Muscle layer of colon (tissue), 2 donors: ENCODE data around the gene HSPB6.

ENCODE experiments used
- H3K27ac ChIP-seq: one replicate; pipeline ENCODE4 v1.7.0; 2013; ENCODE audit warnings: low read depth, mild to moderate bottlenecking, low read length, moderate library complexity
- H3K27me3 ChIP-seq, 2 donors: one replicate each; pipeline ENCODE4 v1.7.0; 2013; ENCODE audit warnings: low read length in 2 of 2, mild to moderate bottlenecking in 2 of 2; ENCODE audit not compliant: insufficient read depth in 2 of 2, control insufficient read depth in 1 of 2
- H3K36me3 ChIP-seq: one replicate; pipeline ENCODE4 v1.7.0; 2013; ENCODE audit warnings: mild to moderate bottlenecking, low read length; ENCODE audit not compliant: insufficient read depth
- H3K4me1 ChIP-seq: one replicate; pipeline ENCODE4 v1.7.0; 2013; ENCODE audit warnings: mild to moderate bottlenecking, low read length; ENCODE audit not compliant: insufficient read depth
- H3K4me3 ChIP-seq, 2 donors: one replicate each; pipeline ENCODE4 v1.7.0; 2013; ENCODE audit warnings: low read length in 2 of 2, low read depth in 1 of 2, mild to moderate bottlenecking in 1 of 2, moderate library complexity in 1 of 2
- H3K9ac ChIP-seq: one replicate; pipeline ENCODE4 v1.7.0; 2013; ENCODE audit warnings: low read length
- H3K9me3 ChIP-seq: one replicate; pipeline ENCODE4 v1.7.0; 2013; ENCODE audit warnings: mild to moderate bottlenecking, low read length
- donor health status: abdominal sarcoma.
- donor health status: Adenocarcinoma of cecum.

The HSPB6 gene

GRCh38 chr19:35739275-35740107, 17.3 kb downstream of the HSPB6 start:
- no peak overlapping the region for H3K9ac ChIP-seq
- H3K36me3 ChIP-seq = peaks cover 48% of the 10 kb centered on the region
- peaks cover 19% of the 10 kb centered on the region for H3K4me1 ChIP-seq
- H3K27me3 ChIP-seq = no peaks in the 10 kb centered on the region
- H3K27ac ChIP-seq = peak overlapping the region; percentile 72
- H3K4me3 ChIP-seq = peak overlapping the region in 1 of 2 donors; percentile 70
- H3K9me3 ChIP-seq = no peaks in the 10 kb centered on the region

DNA sequence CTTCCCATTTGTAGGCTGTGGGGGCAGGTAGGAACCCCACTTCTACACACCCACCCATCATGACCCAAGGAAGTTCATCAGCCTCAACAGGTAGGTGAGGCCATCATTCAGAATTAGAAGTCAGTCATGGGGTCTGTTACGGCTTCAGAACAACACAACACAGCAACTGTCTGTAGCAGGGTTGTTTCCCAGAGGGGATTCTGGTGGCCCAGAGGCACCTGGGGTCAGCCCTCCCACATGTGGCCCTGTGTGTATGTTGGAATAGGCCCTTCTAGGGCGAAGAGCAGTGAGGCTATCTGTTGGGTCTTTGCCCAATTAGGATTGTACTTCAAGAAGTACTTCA, 18.0 kb downstream of the HSPB6 start:
- H3K36me3 ChIP-seq = peaks cover 54% of the 10 kb centered on the region
- H3K4me1 ChIP-seq = peaks cover 13% of the 10 kb centered on the region
- no peak overlapping the region for H3K9ac ChIP-seq
- H3K27me3 ChIP-seq = no peaks in the 10 kb centered on the region
- H3K9me3 ChIP-seq = no peaks in the 10 kb centered on the region
- no peak overlapping the region for H3K4me3 ChIP-seq
- no peak overlapping the region for H3K27ac ChIP-seq

DNA sequence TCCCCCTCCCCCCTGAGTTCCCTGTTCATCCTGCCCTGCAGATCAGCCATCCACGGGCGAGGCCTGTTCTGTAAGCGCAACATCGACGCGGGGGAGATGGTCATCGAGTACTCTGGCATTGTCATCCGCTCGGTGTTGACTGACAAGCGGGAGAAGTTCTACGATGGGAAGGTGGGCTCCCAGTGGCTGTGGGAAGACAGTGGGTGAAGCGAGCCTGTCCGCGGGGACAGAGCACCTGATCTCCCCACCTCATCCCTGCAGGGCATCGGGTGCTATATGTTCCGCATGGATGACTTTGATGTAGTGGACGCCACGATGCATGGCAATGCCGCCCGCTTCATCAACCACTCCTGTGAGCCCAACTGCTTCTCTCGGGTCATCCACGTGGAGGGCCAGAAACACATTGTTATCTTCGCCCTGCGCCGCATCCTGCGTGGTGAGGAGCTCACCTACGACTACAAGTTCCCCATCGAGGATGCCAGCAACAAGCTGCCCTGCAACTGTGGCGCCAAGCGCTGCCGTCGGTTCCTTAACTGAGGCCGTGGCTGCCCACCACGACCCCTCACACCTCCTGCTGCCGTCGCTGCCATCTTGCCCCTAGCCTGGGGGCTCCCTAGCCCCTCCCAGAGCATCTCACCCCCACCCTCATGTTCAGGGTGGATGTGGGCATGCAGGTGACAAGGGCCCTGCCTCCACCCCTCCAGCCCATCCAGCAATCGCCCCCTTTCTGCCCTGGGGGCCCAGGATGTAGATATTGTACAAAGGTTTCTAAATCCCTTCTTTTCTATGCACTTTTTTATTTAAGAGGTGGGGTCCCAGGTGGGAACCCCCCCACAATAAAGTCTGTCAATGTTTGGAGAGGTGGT, 18.6 kb downstream of the HSPB6 start:
- H3K4me3 ChIP-seq = no peak overlapping the region
- peaks cover 57% of the 10 kb centered on the region for H3K36me3 ChIP-seq
- no peaks in the 10 kb centered on the region for H3K27me3 ChIP-seq
- no peak overlapping the region for H3K27ac ChIP-seq
- H3K4me1 ChIP-seq = peaks cover 11% of the 10 kb centered on the region
- H3K9me3 ChIP-seq = no peaks in the 10 kb centered on the region
- H3K9ac ChIP-seq = no peak overlapping the region

DNA sequence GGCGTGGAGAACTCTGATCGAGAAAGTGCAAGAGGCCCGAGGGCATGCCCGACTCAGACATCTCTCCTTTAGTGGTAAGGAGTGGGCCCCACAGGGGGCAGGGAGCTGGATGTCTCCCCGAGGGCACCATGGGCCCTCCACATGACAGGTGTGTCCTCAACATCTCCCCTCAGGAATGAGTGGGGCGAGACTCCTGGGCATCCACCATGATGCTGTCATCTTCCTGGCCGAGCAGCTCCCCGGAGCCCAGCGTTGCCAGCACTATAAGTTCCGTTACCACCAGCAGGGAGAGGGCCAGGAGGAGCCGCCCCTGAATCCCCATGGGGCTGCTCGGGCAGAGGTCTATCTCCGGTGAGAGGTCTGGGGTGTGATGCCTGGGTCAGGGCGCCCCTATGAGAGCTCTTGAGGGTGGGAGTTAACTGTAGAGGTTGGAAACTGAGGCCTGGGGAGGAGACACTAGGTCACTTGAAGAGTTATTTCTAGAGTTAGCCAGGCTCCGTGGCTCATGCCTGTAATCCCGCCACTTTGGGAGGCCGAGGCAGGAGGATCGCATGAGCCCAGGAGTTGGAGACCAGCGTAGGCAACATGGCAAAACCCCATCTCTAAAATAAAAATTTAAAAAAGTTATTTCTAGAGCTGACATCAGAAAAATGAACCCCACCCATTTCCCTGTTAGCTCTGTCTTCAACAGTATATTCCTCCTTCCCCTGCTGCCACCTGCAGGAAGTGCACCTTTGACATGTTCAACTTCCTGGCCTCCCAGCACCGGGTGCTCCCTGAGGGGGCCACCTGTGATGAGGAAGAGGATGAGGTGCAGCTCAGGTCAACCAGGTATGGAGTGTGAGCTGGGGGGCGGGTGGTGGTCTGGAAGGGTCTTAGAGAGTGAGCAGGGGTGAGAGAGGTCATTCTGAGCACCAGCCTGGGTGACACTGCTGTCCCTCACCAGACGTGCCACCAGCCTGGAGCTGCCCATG, 19.6 kb downstream of the HSPB6 start:
- Histone ChIP-seq H3K27me3 (no peaks in the 10 kb centered on the region), H3K27ac (no peak overlapping the region), H3K36me3 (peaks cover 51% of the 10 kb centered on the region)

DNA sequence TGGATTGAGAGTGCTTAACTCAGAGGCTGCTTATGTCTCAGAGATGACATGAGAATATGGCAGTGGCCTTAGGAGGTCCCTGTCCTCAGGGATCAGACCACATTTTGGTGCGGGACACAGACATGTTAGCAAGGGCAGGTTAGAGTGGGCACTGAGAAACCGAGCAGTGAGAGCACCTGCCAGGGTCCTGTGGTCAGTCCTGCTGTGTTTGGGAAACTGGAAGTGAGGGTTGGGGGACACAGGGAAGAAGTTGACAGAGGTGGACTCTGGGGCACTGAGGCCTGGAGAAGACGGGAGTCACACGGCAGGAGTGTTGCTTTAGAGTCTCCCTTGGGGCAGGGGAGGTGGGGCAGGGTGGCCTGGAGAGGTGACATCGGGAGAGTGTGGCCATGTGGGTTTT, 21.9 kb downstream of the HSPB6 start:
- Histone ChIP-seq H3K4me3 (no peak overlapping the region), H3K27me3 (no peaks in the 10 kb centered on the region), H3K4me1 (peaks cover 4% of the 10 kb centered on the region), H3K36me3 (peaks cover 74% of the 10 kb centered on the region), H3K9me3 (no peaks in the 10 kb centered on the region), H3K27ac (no peak overlapping the region), H3K9ac (no peak overlapping the region)

More for the DNA sequence above, 19.6 kb downstream of the HSPB6 start:
- H3K4me1 ChIP-seq = peaks cover 11% of the 10 kb centered on the region
- no peak overlapping the region for H3K4me3 ChIP-seq
- no peaks in the 10 kb centered on the region for H3K9me3 ChIP-seq
- no peak overlapping the region for H3K9ac ChIP-seq

DNA sequence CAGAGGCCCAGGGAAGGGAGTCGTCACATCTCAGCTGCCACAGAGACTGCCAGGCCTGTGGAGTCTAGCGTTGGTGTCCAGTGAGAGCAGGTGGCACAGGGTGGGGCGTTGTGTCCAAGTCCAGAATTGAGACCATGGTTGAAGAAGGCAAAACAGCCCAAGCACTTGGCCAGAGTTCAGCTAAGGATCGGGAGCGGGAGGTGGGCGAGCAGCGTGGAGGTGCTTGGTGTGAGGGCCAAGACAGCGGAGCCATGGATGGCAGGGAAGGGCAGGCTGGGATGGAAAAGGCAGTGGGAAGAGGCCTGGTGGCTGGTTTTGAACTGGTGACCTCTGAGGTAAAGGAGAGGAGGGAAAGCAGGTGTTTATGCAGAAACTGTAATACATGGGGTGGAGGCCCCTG, 22.6 kb downstream of the HSPB6 start:
- H3K4me1 ChIP-seq = no peaks in the 10 kb centered on the region
- H3K9ac ChIP-seq = no peak overlapping the region
- no peaks in the 10 kb centered on the region for H3K9me3 ChIP-seq
- H3K4me3 ChIP-seq = no peak overlapping the region
- H3K36me3 ChIP-seq = peaks cover 80% of the 10 kb centered on the region
- no peaks in the 10 kb centered on the region for H3K27me3 ChIP-seq
- H3K27ac ChIP-seq = no peak overlapping the region

DNA sequence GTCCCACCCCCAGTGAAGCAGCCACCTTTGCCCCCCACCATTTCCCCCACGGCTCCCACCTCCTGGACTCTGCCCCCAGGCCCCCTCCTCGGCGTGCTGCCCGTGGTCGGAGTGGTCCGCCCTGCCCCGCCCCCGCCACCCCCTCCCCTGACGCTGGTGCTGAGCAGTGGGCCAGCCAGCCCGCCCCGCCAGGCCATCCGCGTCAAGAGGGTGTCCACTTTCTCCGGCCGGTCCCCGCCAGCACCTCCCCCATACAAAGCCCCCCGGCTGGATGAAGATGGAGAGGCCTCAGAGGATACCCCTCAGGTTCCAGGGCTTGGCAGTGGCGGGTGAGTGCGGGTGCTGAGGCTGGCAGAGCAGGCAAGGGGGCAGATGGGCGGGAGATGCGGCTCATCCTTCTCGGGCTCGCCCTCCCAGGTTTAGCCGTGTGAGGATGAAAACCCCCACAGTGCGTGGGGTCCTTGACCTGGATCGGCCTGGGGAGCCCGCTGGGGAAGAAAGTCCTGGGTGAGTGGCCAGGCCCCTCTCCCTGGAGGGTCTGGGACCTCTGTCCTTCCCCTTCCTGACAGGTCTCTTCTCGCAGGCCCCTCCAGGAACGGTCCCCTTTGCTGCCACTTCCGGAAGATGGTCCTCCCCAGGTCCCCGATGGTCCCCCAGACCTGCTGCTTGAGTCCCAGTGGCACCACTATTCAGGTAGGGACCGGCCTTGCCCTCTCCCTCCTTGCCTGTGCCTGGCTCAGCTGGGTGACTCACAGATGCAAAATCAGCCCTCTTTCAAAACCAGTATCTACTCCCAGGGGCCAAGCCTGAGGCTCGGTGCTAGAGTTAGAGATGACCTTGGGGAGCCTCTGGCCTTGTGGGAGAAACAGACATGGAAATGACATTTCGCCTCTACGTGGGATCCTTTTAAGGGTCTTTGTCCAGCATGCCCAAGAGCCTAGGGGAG, 23.4 kb downstream of the HSPB6 start:
- no peaks in the 10 kb centered on the region for H3K27me3 ChIP-seq
- no peak overlapping the region for H3K4me3 ChIP-seq
- no peaks in the 10 kb centered on the region for H3K4me1 ChIP-seq
- no peaks in the 10 kb centered on the region for H3K9me3 ChIP-seq
- H3K9ac ChIP-seq = no peak overlapping the region
- H3K27ac ChIP-seq = no peak overlapping the region
- H3K36me3 ChIP-seq = peaks cover 83% of the 10 kb centered on the region

GRCh38 chr19:35732540-35733179, 24.2 kb downstream of the HSPB6 start:
- H3K36me3 ChIP-seq = peaks cover 83% of the 10 kb centered on the region
- no peaks in the 10 kb centered on the region for H3K4me1 ChIP-seq
- no peak overlapping the region for H3K9ac ChIP-seq
- H3K4me3 ChIP-seq = no peak overlapping the region
- H3K27ac ChIP-seq = no peak overlapping the region
- no peaks in the 10 kb centered on the region for H3K9me3 ChIP-seq
- no peaks in the 10 kb centered on the region for H3K27me3 ChIP-seq

DNA sequence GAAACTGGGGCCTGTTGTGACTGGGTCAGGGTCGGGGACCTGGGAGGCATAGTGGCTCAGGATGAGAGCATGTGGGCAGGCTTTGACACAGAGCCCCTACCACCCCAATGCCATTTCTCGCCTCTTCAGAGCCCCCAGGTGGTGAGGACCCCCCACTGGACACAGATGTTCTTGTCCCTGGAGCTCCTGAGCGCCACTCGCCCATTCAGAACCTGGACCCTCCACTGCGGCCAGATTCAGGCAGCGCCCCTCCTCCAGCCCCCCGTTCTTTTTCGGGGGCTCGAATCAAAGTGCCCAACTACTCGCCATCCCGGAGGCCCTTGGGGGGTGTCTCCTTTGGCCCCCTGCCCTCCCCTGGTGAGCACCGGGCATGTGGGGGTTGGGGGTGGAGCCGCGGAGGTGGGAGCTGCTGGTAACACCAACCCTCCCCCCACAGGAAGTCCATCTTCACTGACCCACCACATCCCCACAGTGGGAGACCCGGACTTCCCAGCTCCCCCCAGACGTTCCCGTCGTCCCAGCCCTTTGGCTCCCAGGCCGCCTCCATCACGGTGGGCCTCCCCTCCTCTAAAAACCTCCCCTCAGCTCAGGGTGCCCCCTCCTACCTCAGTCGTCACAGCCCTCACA, 24.9 kb downstream of the HSPB6 start:
- H3K36me3 ChIP-seq = peaks cover 84% of the 10 kb centered on the region
- H3K27ac ChIP-seq = no peak overlapping the region
- H3K27me3 ChIP-seq = no peaks in the 10 kb centered on the region
- no peak overlapping the region for H3K9ac ChIP-seq
- H3K9me3 ChIP-seq = no peaks in the 10 kb centered on the region
- H3K4me3 ChIP-seq = no peak overlapping the region
- no peaks in the 10 kb centered on the region for H3K4me1 ChIP-seq

GRCh38 chr19:35731353-35731752, 25.5 kb downstream of the HSPB6 start:
- Histone ChIP-seq H3K27ac (no peak overlapping the region), H3K4me3 (no peak overlapping the region), H3K4me1 (no peaks in the 10 kb centered on the region), H3K27me3 (no peaks in the 10 kb centered on the region), H3K36me3 (peaks cover 83% of the 10 kb centered on the region), H3K9ac (no peak overlapping the region), H3K9me3 (no peaks in the 10 kb centered on the region)
